ENCODE data around the gene ALPL.

The ALPL gene

DNA sequence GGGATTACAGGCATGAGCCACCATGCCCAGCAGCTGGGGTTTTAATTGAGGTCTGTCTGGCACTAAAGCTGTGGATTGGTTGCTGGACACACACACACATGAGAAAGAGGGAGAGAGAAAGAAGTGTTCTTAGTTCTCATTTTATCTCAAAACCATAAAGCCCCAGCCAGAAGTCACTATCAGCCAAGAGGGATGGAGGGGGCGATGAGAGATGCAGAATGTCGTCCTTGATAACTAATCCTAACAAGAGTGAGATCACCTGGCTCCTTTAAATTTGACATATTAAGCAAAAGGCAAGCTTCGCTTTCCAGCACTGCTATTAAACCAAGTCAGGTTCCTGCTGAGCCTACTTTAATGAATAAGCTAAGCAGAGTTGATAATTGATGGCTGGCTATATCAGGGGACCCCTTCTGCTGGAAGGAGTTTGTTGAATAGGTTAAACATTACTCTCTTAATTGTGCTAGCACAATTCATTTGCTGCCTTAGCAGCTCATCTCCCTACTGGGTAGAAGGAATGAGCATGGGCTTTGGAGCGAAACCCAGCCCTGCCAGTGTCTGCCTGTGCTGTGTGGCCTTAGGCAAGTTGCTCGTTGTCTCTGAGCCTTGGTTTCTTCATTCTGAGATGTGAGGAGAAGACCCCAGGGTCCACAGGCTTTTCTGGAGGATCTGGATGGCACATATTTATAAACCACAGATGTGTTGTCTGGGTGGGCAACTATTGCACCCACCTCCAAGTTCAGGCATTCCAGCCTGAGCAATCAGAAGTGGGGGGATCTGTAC is 50.8 kb downstream of the ALPL start:
- Histone ChIP-seq H3K4me3 (ENCODE audit: severe bottlenecking) (no peak overlapping the region), H3K27ac (ENCODE audit: poor library complexity, severe bottlenecking) (no peak overlapping the region), H3K36me3 (ENCODE audit: low read depth) (no peaks in the 10 kb centered on the region), H3K27me3 (ENCODE audit: insufficient read depth, poor library complexity, severe bottlenecking) (no peaks in the 10 kb centered on the region), H3K9me3 (ENCODE audit: severe bottlenecking) (no peaks in the 10 kb centered on the region), H3K4me1 (ENCODE audit: insufficient read depth, poor library complexity, severe bottlenecking) (no peaks in the 10 kb centered on the region)
- ATAC-seq (ENCODE audit: low read depth) (no peak), DNase-seq (ENCODE audit: low spot score) (no peak)
- TF ChIP-seq, protein P1, sequence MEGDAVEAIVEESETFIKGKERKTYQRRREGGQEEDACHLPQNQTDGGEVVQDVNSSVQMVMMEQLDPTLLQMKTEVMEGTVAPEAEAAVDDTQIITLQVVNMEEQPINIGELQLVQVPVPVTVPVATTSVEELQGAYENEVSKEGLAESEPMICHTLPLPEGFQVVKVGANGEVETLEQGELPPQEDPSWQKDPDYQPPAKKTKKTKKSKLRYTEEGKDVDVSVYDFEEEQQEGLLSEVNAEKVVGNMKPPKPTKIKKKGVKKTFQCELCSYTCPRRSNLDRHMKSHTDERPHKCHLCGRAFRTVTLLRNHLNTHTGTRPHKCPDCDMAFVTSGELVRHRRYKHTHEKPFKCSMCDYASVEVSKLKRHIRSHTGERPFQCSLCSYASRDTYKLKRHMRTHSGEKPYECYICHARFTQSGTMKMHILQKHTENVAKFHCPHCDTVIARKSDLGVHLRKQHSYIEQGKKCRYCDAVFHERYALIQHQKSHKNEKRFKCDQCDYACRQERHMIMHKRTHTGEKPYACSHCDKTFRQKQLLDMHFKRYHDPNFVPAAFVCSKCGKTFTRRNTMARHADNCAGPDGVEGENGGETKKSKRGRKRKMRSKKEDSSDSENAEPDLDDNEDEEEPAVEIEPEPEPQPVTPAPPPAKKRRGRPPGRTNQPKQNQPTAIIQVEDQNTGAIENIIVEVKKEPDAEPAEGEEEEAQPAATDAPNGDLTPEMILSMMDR (IDR thresholded peaks at IDR 0.05; ENCODE audit: poor library complexity, severe bottlenecking), result no peak

DNA sequence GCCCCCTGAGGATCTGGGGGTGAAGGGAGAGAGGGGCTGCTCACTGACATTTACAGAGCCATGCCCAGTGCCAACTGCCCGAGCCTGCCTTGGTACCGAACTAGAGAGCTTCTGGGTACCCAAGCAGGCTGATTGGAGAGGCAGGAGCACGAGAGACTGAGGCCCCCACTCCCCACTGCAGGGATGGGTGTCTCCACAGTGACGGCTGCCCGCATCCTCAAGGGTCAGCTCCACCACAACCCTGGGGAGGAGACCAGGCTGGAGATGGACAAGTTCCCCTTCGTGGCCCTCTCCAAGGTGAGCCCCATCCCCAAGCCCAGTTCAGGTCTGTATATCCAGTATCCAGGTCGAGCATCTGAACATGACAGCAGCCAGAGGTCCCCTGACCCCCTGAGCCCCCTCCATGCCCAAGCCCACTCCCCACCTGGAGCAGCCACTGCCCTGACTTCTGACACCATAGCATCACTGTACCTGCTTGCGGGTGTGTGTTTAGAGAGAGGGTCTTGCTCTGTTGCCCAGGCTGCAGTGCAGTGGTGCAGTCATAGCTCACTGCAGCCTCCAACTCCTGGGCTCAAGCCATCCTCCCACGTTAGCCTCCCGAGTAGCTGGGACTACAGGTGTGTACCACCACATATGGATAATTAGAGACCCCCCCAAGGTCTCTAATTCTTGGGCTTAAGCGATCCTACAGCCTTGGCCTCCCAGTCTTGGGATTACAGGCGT is 51.9 kb downstream of the ALPL start:
- H3K4me3 ChIP-seq (ENCODE audit: severe bottlenecking), result no peak overlapping the region
- TF ChIP-seq, protein P1 (IDR thresholded peaks at IDR 0.05; ENCODE audit: poor library complexity, severe bottlenecking), result no peak
- DNase-seq (ENCODE audit: low spot score), result no peak
- no peaks in the 10 kb centered on the region for H3K36me3 ChIP-seq (ENCODE audit: low read depth)
- H3K9me3 ChIP-seq (ENCODE audit: severe bottlenecking), result no peaks in the 10 kb centered on the region
- H3K27ac ChIP-seq (ENCODE audit: poor library complexity, severe bottlenecking), result no peak overlapping the region
- no peak for ATAC-seq (ENCODE audit: low read depth)
- H3K27me3 ChIP-seq (ENCODE audit: insufficient read depth, poor library complexity, severe bottlenecking), result no peaks in the 10 kb centered on the region
- no peaks in the 10 kb centered on the region for H3K4me1 ChIP-seq (ENCODE audit: insufficient read depth, poor library complexity, severe bottlenecking)

DNA sequence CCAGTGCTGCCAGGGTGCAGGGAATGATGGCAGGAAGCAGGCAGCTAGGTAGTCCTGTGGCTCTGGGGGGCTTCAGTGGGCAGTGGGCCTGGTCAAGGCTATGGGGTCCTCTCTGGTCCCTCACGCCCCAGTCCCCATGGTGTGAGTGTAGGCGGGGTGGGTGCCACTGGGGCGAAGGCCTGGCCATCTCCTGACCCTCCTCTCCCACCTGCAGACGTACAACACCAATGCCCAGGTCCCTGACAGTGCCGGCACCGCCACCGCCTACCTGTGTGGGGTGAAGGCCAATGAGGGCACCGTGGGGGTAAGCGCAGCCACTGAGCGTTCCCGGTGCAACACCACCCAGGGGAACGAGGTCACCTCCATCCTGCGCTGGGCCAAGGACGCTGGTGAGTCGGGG is 53.7 kb downstream of the ALPL start:
- Histone ChIP-seq H3K27me3 (ENCODE audit: insufficient read depth, poor library complexity, severe bottlenecking) (no peaks in the 10 kb centered on the region), H3K27ac (ENCODE audit: poor library complexity, severe bottlenecking) (no peak overlapping the region), H3K4me1 (ENCODE audit: insufficient read depth, poor library complexity, severe bottlenecking) (no peaks in the 10 kb centered on the region), H3K9me3 (ENCODE audit: severe bottlenecking) (no peaks in the 10 kb centered on the region), H3K36me3 (ENCODE audit: low read depth) (no peaks in the 10 kb centered on the region), H3K4me3 (ENCODE audit: severe bottlenecking) (no peak overlapping the region)
- ATAC-seq (ENCODE audit: low read depth) (no peak), DNase-seq (ENCODE audit: low spot score) (no peak)
- TF ChIP-seq, protein P1 (IDR thresholded peaks at IDR 0.05; ENCODE audit: poor library complexity, severe bottlenecking), result no peak

DNA sequence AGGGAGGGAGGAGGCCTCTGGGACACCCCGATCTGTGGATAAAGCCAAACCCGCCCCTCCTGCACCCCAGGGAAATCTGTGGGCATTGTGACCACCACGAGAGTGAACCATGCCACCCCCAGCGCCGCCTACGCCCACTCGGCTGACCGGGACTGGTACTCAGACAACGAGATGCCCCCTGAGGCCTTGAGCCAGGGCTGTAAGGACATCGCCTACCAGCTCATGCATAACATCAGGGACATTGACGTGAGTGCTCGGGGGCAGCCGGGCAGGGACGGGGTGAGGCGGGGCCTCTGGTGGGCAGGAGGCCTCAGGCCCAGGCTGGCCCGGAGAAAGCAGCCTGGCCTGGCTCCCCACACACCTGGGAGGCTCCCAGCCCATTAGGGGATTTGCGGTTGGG is 54.7 kb downstream of the ALPL start:
- no peaks in the 10 kb centered on the region for H3K9me3 ChIP-seq (ENCODE audit: severe bottlenecking)
- H3K36me3 ChIP-seq (ENCODE audit: low read depth), result no peaks in the 10 kb centered on the region
- TF ChIP-seq, protein P1 (IDR thresholded peaks at IDR 0.05; ENCODE audit: poor library complexity, severe bottlenecking), result no peak
- no peak for ATAC-seq (ENCODE audit: low read depth)
- no peak overlapping the region for H3K27ac ChIP-seq (ENCODE audit: poor library complexity, severe bottlenecking)
- H3K27me3 ChIP-seq (ENCODE audit: insufficient read depth, poor library complexity, severe bottlenecking), result no peaks in the 10 kb centered on the region
- H3K4me3 ChIP-seq (ENCODE audit: severe bottlenecking), result no peak overlapping the region
- DNase-seq (ENCODE audit: low spot score), result no peak
- no peaks in the 10 kb centered on the region for H3K4me1 ChIP-seq (ENCODE audit: insufficient read depth, poor library complexity, severe bottlenecking)
